Stimulated activated naive CD4-positive, alpha-beta T cell (primary cell): Measurements from ENCODE around the gene SHROOM3.

Experiments used
- DNase-seq, 6 experiments: peaks; one replicate each; lab custom pipeline; 2025; lab: John Stamatoyannopoulos, UW

SHROOM3 gene

DNA sequence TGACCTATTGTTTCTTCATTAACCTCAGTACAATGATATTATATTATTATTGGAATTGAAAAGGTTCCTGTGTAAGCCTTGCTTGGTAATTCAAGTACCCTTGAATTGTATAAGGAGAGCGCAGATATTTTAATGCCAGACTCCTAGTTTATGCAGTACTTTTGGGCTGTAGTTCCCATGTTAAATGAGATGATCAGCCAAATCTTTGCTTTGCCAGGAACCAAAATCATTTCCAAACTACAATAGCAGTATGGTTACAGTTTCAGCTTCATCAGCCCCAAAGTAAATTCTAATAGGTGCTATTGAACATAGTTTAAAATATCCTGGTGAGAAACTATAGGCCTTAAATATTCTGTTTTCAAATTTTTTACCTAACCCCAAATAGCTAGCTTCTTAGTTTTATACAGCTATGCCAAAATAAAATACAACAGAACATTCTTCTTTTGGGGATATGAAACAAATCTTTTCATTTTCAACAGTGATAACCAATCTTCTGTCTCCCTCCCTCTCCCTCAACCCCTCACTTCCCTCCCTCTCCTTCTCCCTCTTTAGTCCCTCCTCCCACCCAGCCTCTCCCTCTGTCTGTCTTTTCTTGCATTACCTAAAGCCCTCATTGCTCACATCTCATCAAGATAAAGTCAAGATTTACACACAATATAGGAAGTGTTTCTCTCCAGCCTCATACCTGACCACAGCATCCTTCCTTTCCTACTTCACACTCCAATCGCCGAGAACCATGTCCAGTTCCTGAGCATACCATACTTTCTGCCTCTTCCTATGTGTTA, 190.1 kb downstream of the SHROOM3 start:
- no peak for DNase-seq

DNA sequence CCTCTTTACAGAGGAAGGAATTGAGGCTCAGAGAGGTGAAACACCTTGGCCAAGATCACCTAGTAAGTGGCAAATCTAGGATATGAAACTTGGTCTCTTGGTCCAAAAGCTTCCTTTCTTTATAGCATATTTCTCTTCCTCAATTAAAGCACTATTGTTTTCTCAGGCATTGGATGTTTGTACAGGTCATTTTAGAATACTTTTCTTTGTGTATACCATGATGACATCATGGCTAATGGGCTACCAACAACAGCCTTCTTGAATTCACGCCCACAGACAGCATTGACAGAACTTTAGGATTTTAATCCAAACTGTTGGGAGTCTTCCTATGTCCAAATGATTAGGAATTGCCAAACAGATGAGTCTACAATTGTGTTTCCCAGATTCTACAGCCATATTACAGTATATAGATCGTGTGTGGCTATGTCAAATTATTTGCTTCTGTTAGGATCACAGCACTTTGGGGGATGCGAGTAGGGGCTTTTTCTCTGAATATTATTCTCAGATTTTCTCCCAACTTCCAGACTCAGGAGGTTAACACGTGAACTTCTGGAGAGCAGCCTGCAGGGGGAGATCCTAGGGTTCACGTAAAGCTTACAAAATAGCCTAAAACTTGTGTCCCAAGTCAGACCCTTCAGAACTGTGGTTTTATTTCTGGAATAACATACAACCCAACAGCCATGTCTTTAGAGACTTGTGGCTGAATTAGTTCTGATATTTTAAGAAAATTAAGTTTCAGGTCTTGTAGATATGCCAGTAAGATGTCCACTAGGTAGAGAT, 191.8 kb downstream of the SHROOM3 start:
- no peak for DNase-seq

DNA sequence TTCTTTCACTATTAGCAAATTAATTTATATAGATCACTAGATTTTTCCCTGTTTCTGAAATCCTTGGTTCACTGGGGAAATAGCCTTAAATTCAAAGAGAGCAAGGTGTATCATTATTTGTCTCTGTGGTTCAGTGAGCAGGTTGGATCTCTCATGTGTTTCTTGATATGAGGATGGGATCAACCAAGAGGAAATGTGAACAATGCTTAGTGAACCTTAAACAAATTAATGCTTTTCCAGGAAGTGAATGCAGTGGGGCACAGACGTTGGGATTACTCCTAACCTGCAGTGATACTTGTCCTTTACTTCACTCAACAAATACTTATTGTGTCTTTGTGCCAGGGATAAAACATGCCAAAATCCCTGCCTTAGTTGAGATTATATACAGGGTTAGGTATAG, 193.2 kb downstream of the SHROOM3 start:
- DNase-seq = no peak

DNA sequence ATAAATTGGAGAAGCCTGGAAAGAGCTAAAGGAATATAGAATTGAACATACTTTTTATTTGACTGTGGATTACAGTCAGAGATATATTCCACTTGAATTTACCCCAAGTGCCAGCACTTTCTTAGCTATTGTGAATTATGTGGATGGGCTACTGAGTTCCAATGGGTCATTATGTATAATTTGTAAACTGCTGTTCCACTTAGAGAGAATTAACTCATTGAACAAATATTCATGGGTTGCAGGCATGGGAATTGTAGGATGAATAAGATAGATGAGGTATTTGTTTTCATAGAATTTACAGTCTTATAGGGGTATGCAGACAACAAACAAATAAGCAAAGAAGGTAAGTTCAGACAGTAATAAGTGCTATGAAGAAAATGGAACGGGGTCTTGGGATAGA, 195.7 kb downstream of the SHROOM3 start:
- DNase-seq = no peak

DNA sequence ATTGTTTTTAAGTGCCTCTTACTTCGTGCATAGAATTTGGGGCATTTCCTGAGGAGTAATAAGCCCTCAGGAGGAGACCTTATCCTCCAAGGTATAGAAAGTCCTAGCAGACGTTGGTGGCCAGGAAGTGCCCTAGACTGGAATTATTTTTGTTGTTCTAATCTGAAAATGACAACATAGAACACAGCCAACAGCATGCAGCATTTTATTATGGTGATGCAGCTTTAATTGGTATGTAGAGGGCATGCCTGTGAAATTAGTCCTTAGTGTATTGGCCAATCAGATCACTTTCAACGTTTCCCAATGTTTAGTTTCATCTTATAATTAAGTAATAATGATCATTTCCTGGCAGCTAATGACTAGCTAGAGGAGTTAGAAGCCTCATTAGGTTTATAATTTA, 199.2 kb downstream of the SHROOM3 start:
- DNase-seq = no peak

DNA sequence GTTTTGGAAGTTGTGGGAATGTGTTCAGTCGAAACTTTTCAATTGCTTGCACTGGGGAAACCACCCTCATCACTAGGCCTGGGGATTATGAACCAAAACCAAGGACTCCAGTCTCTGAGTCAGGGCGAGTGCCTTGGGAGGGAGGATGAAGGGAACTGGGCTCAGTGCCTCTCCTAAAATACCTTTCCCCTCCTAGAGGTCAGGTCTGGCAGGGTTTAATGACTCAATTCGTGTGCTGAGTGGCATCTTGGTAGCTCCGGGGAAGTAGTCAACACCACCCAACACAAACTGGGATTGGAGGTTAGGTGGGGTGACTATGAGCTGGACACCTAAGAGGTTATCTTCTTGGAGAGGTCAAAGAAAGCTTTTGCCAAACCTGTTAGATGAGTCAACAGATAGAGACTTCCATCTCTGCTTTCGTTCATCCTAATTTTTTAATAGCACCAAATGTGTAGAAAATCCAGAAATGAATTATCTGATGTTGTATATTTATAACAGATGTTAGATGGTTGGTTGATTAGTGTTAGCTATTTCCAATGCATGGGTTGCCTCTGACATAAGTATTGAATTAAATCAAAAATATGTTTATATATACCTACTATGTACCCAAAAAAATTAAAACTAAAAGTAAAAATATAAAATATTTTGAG, 202.8 kb downstream of the SHROOM3 start:
- no peak for DNase-seq

DNA sequence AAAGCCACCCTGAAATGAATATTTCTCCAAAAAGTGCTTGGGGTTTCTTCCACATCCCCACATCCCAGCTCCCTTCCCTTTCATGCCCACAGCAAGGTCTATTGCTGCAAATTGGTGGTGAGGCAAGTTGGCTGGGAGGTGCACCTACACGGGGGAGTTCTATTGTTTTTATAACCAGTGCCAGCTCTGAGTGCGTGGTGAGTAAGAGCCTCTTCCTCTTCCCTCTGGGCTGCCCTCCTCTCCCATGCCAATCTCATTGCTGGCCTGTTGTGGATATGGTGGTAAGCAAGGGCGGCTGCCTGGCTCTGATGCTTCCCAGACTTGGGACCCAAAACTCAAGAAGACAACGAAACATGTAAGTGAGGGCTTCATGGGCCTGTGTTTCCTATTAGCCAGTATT, 204.3 kb downstream of the SHROOM3 start:
- DNase-seq = no peak

DNA sequence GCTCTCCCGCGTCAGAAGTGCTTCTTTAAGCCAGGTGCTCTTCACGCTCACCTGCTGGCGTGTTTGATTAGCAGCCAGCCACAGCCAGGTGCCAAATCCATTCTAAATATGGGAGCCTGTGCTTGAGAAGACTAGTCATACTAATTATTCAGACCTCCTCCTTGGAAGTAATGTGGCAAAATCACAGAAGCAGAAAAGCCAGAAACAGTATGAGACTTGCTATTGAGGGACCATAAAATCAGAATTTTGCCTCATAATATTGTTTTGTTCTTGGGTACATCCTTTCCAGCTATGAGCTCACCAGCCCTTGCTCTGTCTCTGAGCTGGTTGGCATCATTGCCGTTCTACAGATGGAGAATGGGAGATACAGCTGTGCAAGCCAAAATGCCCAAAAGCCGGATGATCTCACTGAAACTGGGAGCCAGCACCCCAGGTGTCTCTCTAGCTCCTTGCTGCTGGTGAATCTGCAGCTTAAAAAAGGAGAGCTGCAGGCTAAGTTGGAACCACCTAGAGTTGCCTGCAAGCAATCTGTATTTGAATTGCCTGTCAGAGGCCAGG, 205.4 kb downstream of the SHROOM3 start:
- no peak for DNase-seq

DNA sequence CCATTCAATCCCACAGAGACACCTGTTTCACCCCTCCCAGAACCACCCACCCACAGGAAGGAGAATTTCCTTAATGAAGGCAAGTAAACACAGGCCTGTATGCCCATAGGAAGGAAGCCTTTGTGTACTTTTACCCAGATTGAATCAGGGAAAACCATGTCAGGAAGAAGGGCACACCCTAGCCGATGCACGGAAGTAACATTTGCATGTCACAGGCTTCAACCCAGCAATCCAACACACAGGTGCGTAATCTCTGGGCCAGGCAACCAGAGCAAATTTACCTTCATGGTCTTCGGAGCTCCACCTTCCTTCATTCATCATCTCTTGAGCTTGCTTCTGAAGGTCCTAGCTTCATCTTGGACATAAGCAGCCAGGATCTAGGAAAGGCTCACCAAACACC, 206.3 kb downstream of the SHROOM3 start:
- no peak for DNase-seq

DNA sequence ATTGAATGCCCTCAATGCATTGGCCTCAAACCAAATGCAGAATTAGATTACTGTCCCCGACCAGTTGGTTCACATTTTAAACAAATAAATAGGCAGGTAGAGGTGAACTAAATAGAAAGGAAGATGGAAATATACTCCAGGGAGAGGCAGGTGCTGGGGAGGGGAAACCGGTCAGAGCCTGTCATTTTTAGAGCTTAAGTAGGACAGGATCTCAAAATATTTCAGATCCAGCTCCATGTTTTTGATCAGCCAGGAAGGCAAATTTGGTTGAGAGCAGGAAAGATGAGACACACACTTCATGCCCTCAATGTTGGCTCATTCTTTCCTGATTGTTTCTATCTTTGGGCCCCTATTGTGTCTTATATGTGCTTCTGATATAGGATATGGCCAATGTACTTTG, 206.7 kb downstream of the SHROOM3 start:
- no peak for DNase-seq

DNA sequence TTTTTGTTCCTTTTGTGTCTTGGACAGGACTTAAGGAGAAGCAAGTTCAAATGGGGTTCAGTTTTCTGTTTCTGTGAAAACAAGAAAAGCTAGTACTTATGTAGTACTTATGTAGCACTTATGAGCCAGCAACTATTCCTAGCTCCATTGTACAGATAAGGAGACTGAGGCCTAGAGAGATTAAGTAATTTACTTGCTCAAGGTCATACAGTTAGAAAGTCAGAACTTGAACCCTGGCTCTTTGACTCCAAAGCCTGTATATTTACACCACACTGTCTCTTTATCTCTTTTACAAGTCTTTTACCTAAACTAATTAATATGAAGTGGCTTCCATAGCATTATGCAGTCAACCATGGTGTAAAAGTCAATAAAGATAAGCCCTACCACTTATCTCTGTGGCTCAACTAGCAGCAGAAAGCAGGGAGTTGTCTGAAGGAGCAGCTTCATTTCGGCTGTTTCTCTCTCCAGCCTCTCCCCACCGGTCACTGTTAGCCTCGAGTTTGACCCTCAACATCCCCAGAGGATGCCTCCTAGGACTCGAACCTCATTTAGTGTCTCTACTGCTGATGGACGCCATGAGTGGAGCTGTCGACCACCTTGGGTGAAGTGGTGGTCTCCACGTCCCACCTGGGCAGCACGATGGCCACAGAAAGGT, 209.9 kb downstream of the SHROOM3 start:
- no peak for DNase-seq

DNA sequence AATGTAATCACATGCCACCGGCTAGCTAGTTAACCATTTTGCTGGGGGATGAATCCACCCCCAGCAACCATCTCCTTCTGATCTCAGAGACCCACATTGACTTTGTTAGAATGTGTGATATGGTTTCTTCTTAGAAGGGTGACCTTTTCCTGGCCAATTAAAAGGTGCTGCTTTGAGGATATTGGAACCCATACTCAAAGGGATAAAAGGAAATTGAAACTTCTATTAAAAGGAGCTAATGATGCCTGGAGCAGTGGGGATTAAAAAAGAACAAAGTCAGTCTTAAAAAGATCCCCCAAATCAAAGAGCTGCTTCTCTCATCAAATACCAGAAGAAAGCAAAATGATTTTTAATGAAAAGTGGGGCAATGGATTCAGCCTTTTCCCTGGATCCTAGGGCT, 214.1 kb downstream of the SHROOM3 start:
- no peak for DNase-seq

DNA sequence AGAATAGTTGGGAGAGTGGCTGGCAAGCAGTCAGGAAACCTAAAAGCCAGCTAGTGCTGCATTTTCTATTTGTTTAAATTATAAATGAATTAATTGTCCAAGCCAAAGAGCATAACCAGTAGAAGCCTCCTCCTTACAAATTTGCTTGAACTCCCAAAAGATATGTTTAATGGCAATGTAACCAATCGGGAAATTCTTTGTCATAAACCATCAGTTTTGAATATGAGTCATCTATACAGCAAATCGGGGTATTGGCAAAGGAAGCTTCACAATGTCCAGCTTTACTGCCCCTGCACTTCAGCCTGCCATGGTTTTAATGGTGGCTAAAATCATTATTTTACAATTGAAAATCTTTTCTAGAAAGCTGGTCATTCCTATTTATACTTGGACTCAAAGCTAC, 216.6 kb downstream of the SHROOM3 start:
- no peak for DNase-seq

DNA sequence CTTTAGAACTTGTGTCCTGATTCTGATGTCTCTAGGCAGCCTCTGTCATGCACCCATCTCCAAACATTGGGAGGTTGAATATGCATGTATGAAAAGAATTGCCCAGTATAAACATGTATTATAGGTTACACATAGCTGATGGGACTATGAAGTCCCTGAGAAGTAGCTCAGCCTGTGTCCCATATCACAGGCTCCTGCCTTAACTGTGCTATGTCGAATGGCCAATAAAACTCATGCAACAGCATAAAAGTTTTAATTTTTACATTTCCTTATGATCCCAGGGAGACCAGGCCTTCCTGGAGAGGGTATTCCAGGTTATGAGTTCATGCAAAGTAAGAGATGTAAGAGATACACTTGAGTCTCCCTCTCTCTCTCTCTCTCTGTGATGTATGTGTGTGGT, 217.4 kb downstream of the SHROOM3 start:
- no peak for DNase-seq

DNA sequence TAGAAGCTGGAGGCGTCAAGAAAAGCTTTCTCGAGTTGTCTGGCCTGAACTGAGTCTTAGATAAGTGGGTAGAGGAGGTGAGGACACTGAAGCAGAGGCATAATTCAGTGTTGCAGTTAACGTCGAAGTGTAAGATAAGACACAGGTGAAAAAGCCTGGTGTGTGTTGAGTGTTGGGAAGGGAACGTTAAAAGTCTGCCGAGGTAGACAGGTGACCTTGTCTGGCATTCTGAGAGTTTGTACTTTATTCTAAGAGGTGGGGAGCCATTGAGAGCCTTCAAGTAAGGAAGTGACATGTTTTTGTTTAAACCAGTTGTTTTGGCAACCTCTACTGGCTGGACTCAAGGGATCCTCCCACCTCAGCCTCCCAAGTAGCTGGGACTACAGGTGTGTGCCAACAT, 219.1 kb downstream of the SHROOM3 start:
- no peak for DNase-seq

DNA sequence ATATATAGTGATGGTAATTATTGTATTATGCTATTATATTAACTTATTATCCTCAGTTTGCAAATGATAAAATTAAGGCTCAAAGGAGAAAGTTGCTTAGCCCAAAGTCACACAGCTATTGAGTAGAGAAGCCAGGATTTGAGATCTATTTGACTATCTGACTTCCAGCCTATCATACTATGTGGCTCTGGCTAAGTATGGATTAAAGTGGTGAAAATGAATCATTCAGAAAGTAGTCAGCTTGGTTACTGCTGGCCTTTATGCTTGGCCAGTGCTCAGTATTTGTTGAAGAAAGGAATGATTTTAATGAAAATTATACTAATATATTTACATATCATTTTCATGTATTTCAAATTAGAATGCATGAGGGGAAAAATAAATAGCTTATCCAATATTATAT, 219.8 kb downstream of the SHROOM3 start:
- DNase-seq = no peak

DNA sequence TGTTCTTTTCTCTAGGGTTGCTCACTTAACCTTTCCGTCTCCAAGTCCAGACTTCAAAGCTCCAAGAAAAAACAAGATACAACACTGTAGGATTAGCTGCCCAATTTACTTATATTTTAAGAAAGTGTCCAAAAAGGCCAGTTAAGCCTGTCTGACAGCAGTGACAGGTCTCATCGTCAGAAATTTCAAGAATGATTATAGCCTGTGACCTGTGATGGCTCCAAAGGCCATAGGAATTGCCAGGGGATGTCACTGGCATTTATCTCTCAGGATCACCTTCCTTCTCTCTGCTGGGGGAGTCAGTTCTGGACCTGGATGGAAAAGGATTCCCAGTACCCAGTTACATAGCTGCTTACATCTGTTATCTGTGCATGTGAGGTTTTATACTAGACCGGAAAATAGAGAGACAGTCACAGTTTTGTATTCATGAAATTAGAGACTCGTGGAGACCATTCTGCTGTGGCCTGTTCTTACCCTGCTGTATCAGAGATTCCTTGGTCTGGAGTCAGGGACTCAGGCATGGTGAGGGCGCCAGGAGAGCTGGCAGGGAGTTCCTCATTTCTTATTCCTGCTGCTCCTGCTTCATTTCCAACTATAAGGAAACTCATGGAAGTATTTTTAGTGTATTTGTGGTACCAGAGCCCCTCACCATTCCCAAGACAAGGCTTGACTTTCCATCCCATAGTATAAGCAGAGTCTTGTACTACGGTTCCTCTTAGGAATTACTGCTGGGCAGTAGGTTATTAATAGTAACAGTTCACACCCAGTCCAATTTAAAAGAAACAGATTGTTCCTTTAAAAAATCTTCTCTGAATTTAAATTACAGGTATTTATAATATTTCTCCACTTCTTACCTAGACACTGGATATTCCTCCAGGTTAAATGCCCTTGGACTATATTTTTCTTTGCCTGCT, 220.8 kb downstream of the SHROOM3 start:
- DNase-seq = no peak

DNA sequence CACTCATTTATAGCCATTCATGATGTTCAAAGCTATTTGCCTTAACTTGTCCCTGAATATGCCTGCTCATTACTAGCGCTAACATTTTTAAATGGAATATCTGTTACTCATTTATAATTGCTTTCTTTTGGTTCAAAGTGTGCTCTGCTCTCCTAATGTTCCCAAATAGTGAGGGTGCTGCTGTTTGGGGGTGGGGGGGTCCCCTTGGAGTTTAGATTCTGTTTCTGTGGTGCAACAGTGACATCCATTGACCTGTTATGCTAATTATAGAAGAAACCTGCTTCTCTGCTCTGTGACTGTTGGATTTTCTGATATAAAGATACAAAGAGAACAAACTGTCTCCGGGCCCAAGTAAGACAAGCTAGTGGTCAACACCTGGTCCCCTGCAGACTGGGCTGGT, 222.4 kb downstream of the SHROOM3 start:
- no peak for DNase-seq

DNA sequence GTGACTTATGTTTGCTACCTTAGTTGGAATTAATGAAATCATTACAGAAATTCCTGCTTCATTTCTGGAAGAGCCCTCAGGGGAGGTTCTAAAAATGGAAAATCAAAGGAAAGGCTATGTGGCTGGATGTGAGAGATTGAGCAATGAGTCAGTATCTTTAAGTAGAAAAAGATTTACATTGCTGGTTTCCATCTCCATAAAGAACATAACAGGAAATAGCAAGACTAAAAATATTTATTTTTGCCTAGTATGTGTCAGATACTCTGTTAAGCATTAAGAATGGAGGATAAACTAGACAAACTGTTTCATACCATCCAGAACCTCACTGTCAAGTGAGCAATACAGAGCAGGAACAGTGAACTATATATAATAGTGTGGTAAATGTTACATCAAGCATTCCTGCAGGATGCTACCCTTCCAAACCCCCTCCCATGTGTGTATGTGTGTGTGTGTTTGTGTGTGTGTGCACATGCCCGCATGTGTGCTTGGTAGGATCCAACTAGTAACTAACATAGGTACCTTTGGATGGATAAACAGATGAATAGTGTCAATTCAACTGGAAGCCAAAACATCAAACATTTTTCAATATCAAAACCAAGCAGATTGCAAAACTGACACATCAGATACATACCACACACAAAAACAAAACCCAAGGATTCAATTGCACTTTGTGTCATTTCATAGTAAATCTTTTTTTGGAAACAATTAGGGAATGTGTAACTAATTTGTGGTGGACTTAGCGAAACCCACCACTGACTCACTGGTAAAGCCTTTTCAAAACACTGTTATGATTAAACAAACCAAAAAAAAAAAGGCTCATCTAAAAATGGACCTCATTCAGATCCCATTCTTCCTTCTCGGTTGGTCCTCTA, 223.4 kb downstream of the SHROOM3 start:
- no peak for DNase-seq

DNA sequence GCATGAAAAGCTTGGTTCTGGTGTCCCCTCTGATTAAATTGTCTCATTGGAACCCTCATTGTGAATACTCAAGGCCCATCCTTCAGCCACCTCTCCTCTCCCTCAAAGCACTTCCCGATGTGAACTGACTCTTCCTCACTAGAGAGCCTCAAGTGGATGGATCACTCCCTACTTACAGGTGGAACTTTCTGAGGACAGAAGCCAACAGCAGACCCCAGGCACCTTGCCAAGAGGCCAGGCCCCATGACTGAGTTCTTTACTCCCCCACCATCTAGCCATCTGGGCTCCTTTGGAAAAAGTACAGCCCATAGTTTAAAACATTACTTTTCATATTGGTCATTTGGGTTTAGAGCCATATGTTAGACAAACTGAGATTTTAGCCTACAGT, 224.1 kb downstream of the SHROOM3 start:
- DNase-seq = no peak
